Heart left ventricle (tissue), 16 donors: Measurements from ENCODE around the gene STK11IP. TPM values are rescaled to one million over a fixed set of nuclear protein-coding genes. Genes with fewer than 3 reads are reported as not detected.
A peak's percentile ranks its signal among the peaks of the same experiment; 100 is the strongest.

ENCODE experiments used
- ATAC-seq, 4 donors: fragments of 200-7000 bp; cut with Tn5 transposase; one replicate each; pipeline ENCODE4 v1.9.1; 2020 to 2022; ENCODE audit warnings: moderate library complexity in 4 of 4, mild to moderate bottlenecking in 3 of 4, moderate number of reproducible peaks in 1 of 4
- DNase-seq, 5 donors: peaks; one replicate each; pipeline ENCODE4 v3.0.0-alpha.2; 2020
- H3K27ac ChIP-seq, 12 donors: fragments of 200-600 bp; sonication (generic) in 4 of 12; one replicate each; pipeline versions ENCODE4 v1.5.0 to v1.8.0; 2016 to 2022; ENCODE audit warnings: mild to moderate bottlenecking in 2 of 12
- H3K27me3 ChIP-seq, 9 donors: fragments of 200-600 bp; sonication (generic) in 2 of 9; one replicate each; pipeline versions ENCODE4 v1.5.1 to v1.8.0; 2016 to 2022; ENCODE audit warnings: mild to moderate bottlenecking in 3 of 9
- H3K36me3 ChIP-seq, 9 donors: fragments of 200-600 bp; sonication (generic) in 2 of 9; one replicate each; pipeline versions ENCODE4 v1.5.0 to v1.8.0; 2018 to 2022; ENCODE audit warnings: mild to moderate bottlenecking in 2 of 9
- H3K4me1 ChIP-seq, 12 donors: fragments of 200-600 bp; sonication (generic) in 4 of 12; one replicate each; pipeline versions ENCODE4 v1.5.0 to v1.8.0; 2016 to 2022; ENCODE audit warnings: mild to moderate bottlenecking in 3 of 12
- H3K4me3 ChIP-seq, 12 donors: fragments of 200-600 bp; sonication (generic) in 4 of 12; one replicate each; pipeline versions ENCODE4 v1.5.0 to v1.8.0; 2017 to 2022; ENCODE audit warnings: mild to moderate bottlenecking in 9 of 12, moderate library complexity in 4 of 12
- H3K9me3 ChIP-seq, 12 donors: fragments of 200-600 bp; sonication (generic) in 4 of 12; one replicate each; pipeline versions ENCODE4 v1.5.0 to v1.8.0; 2016 to 2022; ENCODE audit warnings: mild to moderate bottlenecking in 1 of 12
- CTCF ChIP-seq, 12 donors: fragments of 200-600 bp; sonication (generic) in 4 of 12; IDR thresholded peaks; one replicate each; pipeline versions ENCODE4 v1.5.0 to v1.8.0; 2018 to 2022; ENCODE audit warnings: antibody characterized with exemption in 12 of 12, mild to moderate bottlenecking in 5 of 12
- POLR2A ChIP-seq, 2 donors: fragments of 450-650 bp; IDR thresholded peaks; one replicate each; pipeline ENCODE4 v1.6.1; 2017; ENCODE audit warnings: antibody characterized with exemption in 2 of 2, mild to moderate bottlenecking in 2 of 2, moderate library complexity in 2 of 2
- WGBS, 4 donors: extraction: QIAGEN DNeasy Blood & Tissue Kit in 2 of 4; methylation state at CpG; one replicate each; pipeline versions ENCODE4 v1.1.5 to v1.1.7; 2013 to 2018; 5-methylcytosine and 5-hydroxymethylcytosine counted together
- intact Hi-C, 10 donors: fragments of 100-400 bp; cut with DNase I; formaldehyde crosslinking; loops; one replicate each; pipeline versions ENCODE4 v1.11.1 to v1.14.2; 2022
- polyA plus RNA-seq, 2 donors: library from polyadenylated mRNA; stranded (reverse); fragments of 200-250 nt; gene quantifications; one replicate each; pipeline ENCODE4 v1.2.3, GENCODE V29; 2013
- total RNA-seq, 9 donors: library from RNA; depleted of rRNA in 2 of 9; stranded (reverse); fragments of >200 nt in 2 of 9; fragmentation: NEBNext Ultra II Directional in 3 of 9; extraction: Animal tissue kit (Norgen Biotek cat#: 25700) in 3 of 9; gene quantifications; one replicate each; pipeline versions ENCODE4 v1.1.0 to v1.2.4, GENCODE V29; 2016 to 2023
- donor health status: ischemic (EF 13 %, LVEDD 7.1; RV severe dilation, severe dysfunction).
- donor health status: healthy with polysubstance abuse.
- donor health status: DM: no; HTN: yes; CAD: no.
- donor health status: DM: no; HTN: no; CAD: no.
- donor health status: ischemic (EF 25% LVEDD 6.9; RV normal size, moderate dysfunction).
- donor health status: ischemic (EF 25% LVEDD 5.7; RV mildly dilated, moderate dysfunction).
- donor health status: healthy.
- donor health status: DM: yes; HTN: yes; CAD: no.
- donor health status: ischemic (EF 35%, LVEDD 5.7; RV mildly dilated, moderate dysfunction).
- donor health status: nonischemic (EF 11% LVEDD 7.7; RV severe dilation, severe dysfunction).
- donor health status: DM: yes; HTN: yes; CAD: no.
- donor health status: PGD.
- donor health status: ischemic (EF 29% LVEDD 5.4; RV normal size, mild dysfunction).
- donor health status: nonischemic (EF 23%, LVEDD 6.1; RV moderate dilation, normal function).

STK11IP gene
- total and polyA plus RNA-seq, 11 donors, result 7.3 to 24.1 (median 14.9) TPM

- WGBS, 4 donors, result 73 to 77% (median 74%) methylated on average over 24 of the region's 24 CpGs
- peaks cover 0 to 75% (median 9%) of the 10 kb centered on the region in 12 donors for H3K4me1 ChIP-seq
- intact Hi-C loops, result loop anchor here in 3 of 10 donors (5.0 to 10.0 kb wide), 3 partner anchors 69 to 212 kb away; no protein-coding TSS in a partner anchor
These were observed 38.7 kb downstream of the STK11IP start for GRCh38 chr2:219636144-219636915.

GRCh38 chr2:219636941-219637841 lies 39.5 kb downstream of the STK11IP start:
- H3K36me3 ChIP-seq, result peaks cover 0 to 50% (median 0%) of the 10 kb centered on the region in 9 donors
- H3K9me3 ChIP-seq, result no peaks in the 10 kb centered on the region
- peak overlapping the region in 9 of 12 donors; percentile 17 to 98 (median 75) for H3K27ac ChIP-seq
- no peaks in the 10 kb centered on the region for H3K27me3 ChIP-seq
- no peak overlapping the region for H3K4me3 ChIP-seq
- H3K4me1 ChIP-seq, result peaks cover 0 to 77% (median 11%) of the 10 kb centered on the region in 12 donors
- TF ChIP-seq POLR2A (IDR thresholded peaks at IDR 0.05), result no peak
- no peak for TF ChIP-seq CTCF (IDR thresholded peaks at IDR 0.05)
- WGBS, 4 donors, result 50 to 65% (median 63%) methylated on average over 8 to 13 of the region's 13 CpGs
- no peak for ATAC-seq
- no peak for DNase-seq
- intact Hi-C loops, result loop anchor here in 3 of 10 donors (5.0 to 10.0 kb wide), 3 partner anchors 70 to 212 kb away; no protein-coding TSS in a partner anchor

More at GRCh38 chr2:219636144-219636915, 38.7 kb downstream of the STK11IP start:
- Histone ChIP-seq H3K27me3 (no peaks in the 10 kb centered on the region), H3K27ac (peak overlapping the region in 6 of 12 donors; percentile 23 to 100 (median 97)), H3K36me3 (peaks cover 0 to 46% (median 0%) of the 10 kb centered on the region in 9 donors), H3K9me3 (no peaks in the 10 kb centered on the region), H3K4me3 (no peak overlapping the region)
- DNase-seq, result peak in 2 of 5 donors; percentile 6 to 24
- TF ChIP-seq POLR2A (IDR thresholded peaks at IDR 0.05) (no peak), CTCF (IDR thresholded peaks at IDR 0.05) (no peak)
- ATAC-seq, result no peak

- ATAC-seq (no peak), DNase-seq (no peak)
- intact Hi-C loops, result loop anchor here in 3 of 10 donors (5.0 to 10.0 kb wide), 3 partner anchors 71 to 213 kb away; no protein-coding TSS in a partner anchor
- Histone ChIP-seq H3K27me3 (no peaks in the 10 kb centered on the region), H3K27ac (peak overlapping the region in 9 of 12 donors; percentile 17 to 98 (median 75)), H3K36me3 (peaks cover 0 to 43% (median 0%) of the 10 kb centered on the region in 9 donors), H3K9me3 (no peaks in the 10 kb centered on the region), H3K4me1 (peaks cover 0 to 75% (median 14%) of the 10 kb centered on the region in 12 donors), H3K4me3 (no peak overlapping the region)
- WGBS, 4 donors, result 58 to 69% (median 64%) methylated on average over 9 of the region's 9 CpGs
- TF ChIP-seq CTCF (IDR thresholded peaks at IDR 0.05), result no peak
- no peak for TF ChIP-seq POLR2A (IDR thresholded peaks at IDR 0.05)
These were observed 40.2 kb downstream of the STK11IP start for GRCh38 chr2:219637842-219638185.
